Keratinocyte (primary cell): ENCODE data around the gene SLC2A5.

ENCODE experiments used
- CTCF ChIP-seq, 3 experiments: IDR thresholded peaks in 1 of 3; conservative IDR thresholded peaks in 1 of 3; optimal IDR thresholded peaks in 1 of 3; 2 replicates in 2 of 3; 3 replicates in 1 of 3; pipeline versions ENCODE3 to v1.5.1; 2011; ENCODE audit warnings: low read length in 3 of 3, mild to moderate bottlenecking in 3 of 3, moderate library complexity in 2 of 3, control low read depth in 1 of 3, inconsistent platforms in 1 of 3; ENCODE audit not compliant: insufficient read depth in 2 of 3; ENCODE audit errors: extremely low read depth in 1 of 3
- EZH2 ChIP-seq: IDR thresholded peaks from one replicate; pipeline ENCODE4 v1.6.1; 2012; ENCODE audit warnings: inconsistent platforms, mild to moderate bottlenecking, low read length, moderate library complexity

DNA sequence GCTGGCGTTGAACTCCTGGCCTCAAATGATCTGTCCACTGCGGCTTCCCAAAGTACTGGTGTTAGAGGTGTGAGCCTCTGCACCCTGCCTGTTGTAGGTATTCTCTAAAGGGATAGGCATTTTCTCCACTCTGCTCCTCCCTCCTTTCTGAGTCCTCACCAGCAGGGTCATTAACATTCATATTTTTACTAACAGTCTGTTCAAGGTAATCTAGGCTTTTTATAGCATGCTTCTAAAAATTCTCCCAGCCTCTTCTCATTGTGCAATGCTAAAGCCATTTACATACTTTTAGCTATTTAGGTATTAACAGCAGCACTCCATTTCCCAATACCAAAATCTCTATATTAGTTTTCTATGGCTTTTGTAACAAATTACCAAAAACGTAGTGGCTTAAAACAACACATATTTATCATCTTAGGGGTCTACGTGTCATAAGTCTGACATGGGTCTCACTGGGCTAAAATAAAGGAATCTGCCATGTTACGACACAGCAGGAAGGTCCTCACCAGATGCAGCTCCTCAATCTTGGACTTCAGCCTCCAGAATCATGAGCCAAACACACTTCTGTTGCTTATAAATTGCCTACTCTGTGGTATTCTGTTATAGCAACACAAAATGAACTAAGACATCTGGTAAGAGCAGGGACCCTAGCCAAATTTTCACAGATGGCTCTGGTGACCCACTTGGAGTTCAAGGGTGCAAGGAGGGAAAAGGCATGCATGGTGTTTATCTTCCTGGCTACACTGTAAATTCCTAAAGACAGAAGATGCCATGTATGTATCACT, 40.3 kb downstream of the SLC2A5 start:
- TF ChIP-seq CTCF (optimal IDR thresholded peaks at IDR 0.05 in 1 of 3, IDR thresholded peaks at IDR 0.05 in 1 of 3, conservative IDR thresholded peaks at IDR 0.05 in 1 of 3; ENCODE audit: extremely low read depth in 1 of 3, insufficient read depth in 2 of 3, low read length in 3 of 3): no peak
- no peak for TF ChIP-seq EZH2
